Esophagus squamous epithelium (tissue), 5 donors: ENCODE data around the gene PHACTR2. TPM values are rescaled to one million over a fixed set of nuclear protein-coding genes. Genes with fewer than 3 reads are reported as not detected.
"Not testable (repeated sequence)": the region's sequence is repeated elsewhere in the genome, so short reads cannot be mapped to it uniquely, and the experiment has no call there.

Experiments used
- DNase-seq: peaks from one replicate; lab custom pipeline; 2025; lab: John Stamatoyannopoulos, UW
- H3K27ac ChIP-seq, 4 donors: fragments of 200-600 bp; sonication (generic); one replicate each; pipeline ENCODE4 v1.5.1; 2016 to 2019; ENCODE audit warnings: mild to moderate bottlenecking in 1 of 4
- H3K27me3 ChIP-seq, 4 donors: fragments of 200-600 bp; sonication (generic); 1 replicate in 3 of 4; 2 replicates in 1 of 4; pipeline versions ENCODE4 v1.5.1 to v1.6.0; 2017 to 2021; ENCODE audit warnings: antibody characterized with exemption in 1 of 4
- H3K36me3 ChIP-seq, 3 donors: fragments of 200-600 bp; sonication (generic); one replicate each; pipeline ENCODE4 v1.5.1; 2016 to 2019
- H3K4me1 ChIP-seq, 3 donors: fragments of 200-600 bp; sonication (generic); one replicate each; pipeline ENCODE4 v1.5.1; 2017 to 2019
- H3K4me3 ChIP-seq, 4 donors: fragments of 200-600 bp; sonication (generic); 1 replicate in 3 of 4; 2 replicates in 1 of 4; pipeline ENCODE4 v1.5.1; 2016 to 2019; ENCODE audit warnings: mild to moderate bottlenecking in 2 of 4, moderate library complexity in 1 of 4
- H3K9me3 ChIP-seq, 3 donors: fragments of 200-600 bp; sonication (generic); one replicate each; pipeline ENCODE4 v1.5.1; 2016 to 2019
- POLR2A ChIP-seq, 4 donors: fragments of 450-650 bp; IDR thresholded peaks; one replicate each; pipeline ENCODE4 v1.6.1; 2017; ENCODE audit warnings: antibody characterized with exemption in 4 of 4, mild to moderate bottlenecking in 4 of 4, moderate library complexity in 3 of 4
- WGBS, 2 donors: methylation state at CpG; one replicate each; pipeline ENCODE4 v1.1.5; 2018; 5-methylcytosine and 5-hydroxymethylcytosine counted together
- intact Hi-C: fragments of 100-400 bp; cut with DNase I; formaldehyde crosslinking; loops from one replicate; pipeline ENCODE4 v1.15.0; 2022
- small RNA-seq, 4 donors: library from RNA; depleted of rRNA; stranded (forward); fragments of <200 nt; gene quantifications; one replicate each; pipeline ENCODE3, GENCODE V24; 2016
- total RNA-seq, 4 donors: library from RNA; depleted of rRNA; stranded (reverse); fragments of >200 nt; gene quantifications; one replicate each; pipeline ENCODE4 v1.1.0, GENCODE V29; 2016
- TF ChIP-seq, protein P1 (sequence below), 6 experiments: fragments of 450-650 bp in 4 of 6; fragments of 200-600 bp in 2 of 6; sonication (generic) in 2 of 6; IDR thresholded peaks; one replicate each; pipeline ENCODE4 v1.5.1; 2016 to 2019; ENCODE audit warnings: antibody characterized with exemption in 6 of 6, mild to moderate bottlenecking in 4 of 6, moderate library complexity in 4 of 6
- donor health status: DM: yes; HTN: yes; CAD: no.

The PHACTR2 gene
- total RNA-seq, 4 donors from 2014 or later, result 25.1 to 76.9 (median 45.1) TPM

DNA sequence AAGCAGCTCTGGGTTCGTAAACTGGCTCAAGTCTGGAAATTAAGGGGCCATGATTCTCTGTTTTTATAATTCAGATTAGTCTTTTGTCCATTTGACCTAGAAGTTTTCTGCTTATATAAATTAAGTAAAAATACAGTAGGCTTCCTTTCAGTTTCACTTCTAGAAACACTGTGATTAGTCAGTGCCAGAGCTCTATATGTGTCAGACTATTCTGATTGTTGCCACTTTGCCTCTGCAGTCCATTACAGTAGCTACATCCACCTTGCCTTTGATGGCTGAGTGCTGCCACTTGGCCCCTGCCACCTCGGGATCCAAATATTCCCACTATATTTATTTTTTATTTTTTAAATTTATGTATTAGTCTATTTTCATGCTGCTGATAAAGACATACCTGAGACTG lies 194.4 kb downstream of the PHACTR2 start:
- Histone ChIP-seq H3K4me3 (no peak overlapping the region), H3K36me3 (no peaks in the 10 kb centered on the region), H3K9me3 (no peaks in the 10 kb centered on the region), H3K27me3 (no peaks in the 10 kb centered on the region), H3K27ac (no peak overlapping the region), H3K4me1 (no peaks in the 10 kb centered on the region)
- DNase-seq, result no peak
- 85 to 86% methylated on average over 2 of the region's 2 CpGs for WGBS, 2 donors
- intact Hi-C loops, result no loop called here
- TF ChIP-seq, protein P1, sequence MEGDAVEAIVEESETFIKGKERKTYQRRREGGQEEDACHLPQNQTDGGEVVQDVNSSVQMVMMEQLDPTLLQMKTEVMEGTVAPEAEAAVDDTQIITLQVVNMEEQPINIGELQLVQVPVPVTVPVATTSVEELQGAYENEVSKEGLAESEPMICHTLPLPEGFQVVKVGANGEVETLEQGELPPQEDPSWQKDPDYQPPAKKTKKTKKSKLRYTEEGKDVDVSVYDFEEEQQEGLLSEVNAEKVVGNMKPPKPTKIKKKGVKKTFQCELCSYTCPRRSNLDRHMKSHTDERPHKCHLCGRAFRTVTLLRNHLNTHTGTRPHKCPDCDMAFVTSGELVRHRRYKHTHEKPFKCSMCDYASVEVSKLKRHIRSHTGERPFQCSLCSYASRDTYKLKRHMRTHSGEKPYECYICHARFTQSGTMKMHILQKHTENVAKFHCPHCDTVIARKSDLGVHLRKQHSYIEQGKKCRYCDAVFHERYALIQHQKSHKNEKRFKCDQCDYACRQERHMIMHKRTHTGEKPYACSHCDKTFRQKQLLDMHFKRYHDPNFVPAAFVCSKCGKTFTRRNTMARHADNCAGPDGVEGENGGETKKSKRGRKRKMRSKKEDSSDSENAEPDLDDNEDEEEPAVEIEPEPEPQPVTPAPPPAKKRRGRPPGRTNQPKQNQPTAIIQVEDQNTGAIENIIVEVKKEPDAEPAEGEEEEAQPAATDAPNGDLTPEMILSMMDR (IDR thresholded peaks at IDR 0.05), result no peak
- TF ChIP-seq POLR2A (IDR thresholded peaks at IDR 0.05), result no peak

DNA sequence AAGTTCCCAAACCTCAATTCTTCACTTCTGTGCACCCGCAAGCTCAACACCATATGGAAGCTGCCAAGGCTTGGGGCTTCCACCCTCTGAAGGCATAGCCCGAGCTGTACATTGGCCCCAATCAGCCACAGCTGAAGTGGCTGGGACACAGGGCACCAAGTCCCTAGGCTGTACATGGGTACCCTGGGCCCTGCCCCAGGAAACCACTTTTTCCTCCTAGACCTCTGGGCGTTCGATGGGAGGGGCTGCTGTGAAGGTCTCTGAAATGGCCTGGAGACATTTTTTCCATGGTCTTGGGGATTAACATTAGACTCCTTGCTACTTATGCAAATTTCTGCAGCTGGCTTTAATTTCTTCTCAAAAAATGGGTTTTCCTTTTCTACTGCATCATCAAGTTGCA lies 195.8 kb downstream of the PHACTR2 start:
- H3K36me3 ChIP-seq, H3K4me3 ChIP-seq, H3K27me3 ChIP-seq, H3K4me1 ChIP-seq, H3K9me3 ChIP-seq, H3K27ac ChIP-seq, intact Hi-C loops, DNase-seq: not testable (repeated sequence)
- WGBS, 2 donors, result 88 to 93% methylated on average over 3 to 4 of the region's 4 CpGs

DNA sequence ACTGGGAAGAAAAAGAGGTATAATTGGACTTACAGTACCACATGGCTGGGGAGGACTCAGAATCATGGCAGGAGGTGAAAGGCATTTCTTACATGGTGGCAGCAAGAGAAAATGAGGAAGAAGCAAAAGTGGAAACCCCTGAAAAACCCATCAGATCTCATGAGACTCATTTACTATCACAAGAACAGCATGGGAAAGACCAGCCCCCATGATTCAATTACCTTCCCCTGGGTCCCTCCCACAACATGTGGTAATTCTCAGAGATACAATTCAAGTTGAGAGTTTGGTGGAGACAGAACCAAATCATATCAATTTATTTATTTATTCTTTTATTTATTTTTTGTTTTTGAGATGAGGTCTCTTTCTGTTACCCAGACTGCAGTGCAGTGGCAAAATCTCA lies 196.7 kb downstream of the PHACTR2 start:
- H3K9me3 ChIP-seq, H3K36me3 ChIP-seq, H3K27ac ChIP-seq, H3K4me3 ChIP-seq, H3K4me1 ChIP-seq, DNase-seq, intact Hi-C loops, H3K27me3 ChIP-seq: not testable (repeated sequence)

DNA sequence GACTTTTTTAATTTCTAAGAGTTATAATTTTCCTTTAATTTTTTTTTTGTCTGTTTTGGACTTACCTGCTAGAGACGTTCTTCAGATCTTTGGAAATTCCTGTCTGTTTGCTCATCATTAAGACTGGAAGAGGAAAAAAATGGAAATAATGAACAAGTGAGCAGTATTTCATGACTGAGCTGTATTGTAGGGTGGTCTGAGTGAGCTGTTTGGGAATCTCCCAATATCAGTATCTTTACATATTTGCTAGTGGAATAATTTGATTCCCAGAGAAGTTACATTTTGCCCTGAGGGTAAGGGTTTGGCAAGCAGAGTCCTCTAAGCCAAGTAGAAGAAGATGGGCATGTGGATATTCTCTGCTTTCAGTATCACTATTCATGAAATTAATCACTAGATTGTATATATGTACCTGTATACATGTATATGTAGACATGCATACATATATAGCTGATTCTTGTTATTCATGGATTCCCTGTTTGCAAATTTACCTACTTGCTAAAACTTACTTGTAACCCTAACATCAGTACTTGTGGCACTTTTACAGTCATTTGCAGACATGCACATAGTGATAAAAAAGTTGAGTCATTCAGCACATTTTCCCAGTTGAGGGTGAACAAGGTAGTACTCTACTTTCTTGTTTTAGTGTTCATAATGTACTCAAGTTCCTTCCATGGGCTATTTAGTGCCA lies 200.0 kb downstream of the PHACTR2 start:
- Histone ChIP-seq H3K27ac (no peak overlapping the region), H3K4me1 (no peaks in the 10 kb centered on the region), H3K9me3 (no peaks in the 10 kb centered on the region), H3K36me3 (no peaks in the 10 kb centered on the region), H3K4me3 (no peak overlapping the region), H3K27me3 (no peaks in the 10 kb centered on the region)
- WGBS, 2 donors, result 59 to 60% methylated on average over 1 of the region's 1 CpG
- intact Hi-C loops, result no loop called here
- DNase-seq, result no peak
- TF ChIP-seq POLR2A (IDR thresholded peaks at IDR 0.05), result no peak
- TF ChIP-seq, protein P1 (IDR thresholded peaks at IDR 0.05), result no peak

DNA sequence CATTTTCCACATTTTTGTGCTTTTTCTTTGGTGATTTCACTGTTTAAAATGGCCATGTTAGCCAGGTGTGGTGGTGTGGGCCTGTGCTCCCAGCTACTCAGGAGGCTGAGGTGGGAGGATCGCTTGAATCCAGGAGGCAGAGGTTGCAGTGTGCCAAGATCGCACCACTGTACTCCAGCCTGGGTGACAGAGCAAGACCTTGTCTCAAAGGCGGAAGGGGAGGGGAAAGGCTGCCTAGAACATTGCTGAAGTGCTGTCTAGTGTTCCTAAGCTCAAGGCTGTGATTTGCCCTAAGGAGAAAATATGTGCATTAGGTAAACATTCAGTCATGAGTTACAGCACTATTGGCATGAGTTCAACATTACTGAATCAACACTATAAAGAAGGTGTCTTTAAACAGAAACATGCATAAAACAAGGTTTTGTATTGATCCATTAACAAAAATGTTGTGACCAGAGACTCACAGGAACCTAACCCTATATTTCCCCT lies 200.6 kb downstream of the PHACTR2 start:
- no peaks in the 10 kb centered on the region for H3K36me3 ChIP-seq
- H3K27ac ChIP-seq, result no peak overlapping the region
- DNase-seq, result no peak
- no peaks in the 10 kb centered on the region for H3K27me3 ChIP-seq
- TF ChIP-seq POLR2A (IDR thresholded peaks at IDR 0.05), result no peak
- TF ChIP-seq, protein P1 (IDR thresholded peaks at IDR 0.05), result no peak
- H3K4me3 ChIP-seq, result no peak overlapping the region
- H3K4me1 ChIP-seq, result no peaks in the 10 kb centered on the region
- no peaks in the 10 kb centered on the region for H3K9me3 ChIP-seq
- intact Hi-C loops, result no loop called here
- 93% methylated on average over 3 of the region's 3 CpGs; no CpG with 5 or more reads in 1 of the 2 donors for WGBS, 2 donors

DNA sequence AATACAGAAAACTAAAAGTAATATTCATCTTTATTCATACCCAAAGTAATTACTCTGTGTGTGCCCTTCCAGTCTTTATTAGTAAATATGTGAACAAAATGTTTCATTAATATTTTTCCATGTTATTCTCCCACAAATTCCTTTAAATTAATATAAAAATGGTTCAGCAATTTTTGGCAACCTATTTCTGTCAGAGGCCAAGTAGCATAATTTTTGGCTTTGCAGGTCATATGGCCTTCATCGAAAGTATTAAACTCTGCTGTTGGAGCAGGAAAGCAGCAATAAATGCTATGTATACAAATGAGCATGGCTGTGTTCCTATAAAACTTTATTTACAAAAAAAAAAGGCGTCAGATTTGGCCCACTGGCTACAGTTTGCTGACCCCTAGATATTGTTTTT lies 202.6 kb downstream of the PHACTR2 start:
- intact Hi-C loops, result no loop called here
- TF ChIP-seq POLR2A (IDR thresholded peaks at IDR 0.05), result no peak
- TF ChIP-seq, protein P1 (IDR thresholded peaks at IDR 0.05), result no peak
- Histone ChIP-seq H3K4me1 (no peaks in the 10 kb centered on the region), H3K36me3 (no peaks in the 10 kb centered on the region), H3K27me3 (no peaks in the 10 kb centered on the region), H3K4me3 (no peak overlapping the region), H3K9me3 (no peaks in the 10 kb centered on the region), H3K27ac (no peak overlapping the region)
- 73 to 87% methylated on average over 2 of the region's 2 CpGs for WGBS, 2 donors
- no peak for DNase-seq

Small RNAs within 50 kb of the gene (small RNA-seq; reads per million reads assigned to genes)
- gene ZC2HC1B, result 0 reads per million in 4 donors

Other genes starting within 250 kb of the PHACTR2 start
- 10 to 100 TPM in 1 of 4 donors, 1 to 10 TPM in 3; 3.5 to 12.0 (median 6.7) TPM for gene ADAT2, start 227.3 kb upstream of the PHACTR2 start, total RNA-seq
- 10 to 100 TPM; 17.6 to 27.9 (median 22.3) TPM for gene PEX3, start 227.2 kb upstream of the PHACTR2 start, total RNA-seq
- gene FUCA2, start 166.2 kb upstream of the PHACTR2 start, total RNA-seq, result 10 to 100 TPM; 10.5 to 21.6 (median 18.4) TPM
- gene LTV1, start 165.4 kb downstream of the PHACTR2 start, total RNA-seq, result 10 to 100 TPM; 15.5 to 23.1 (median 20.4) TPM
- gene ZC2HC1B, start 186.5 kb downstream of the PHACTR2 start, total RNA-seq, result not detected